ENCODE results near the gene DUSP22.

- TF ChIP-seq, protein P1, sequence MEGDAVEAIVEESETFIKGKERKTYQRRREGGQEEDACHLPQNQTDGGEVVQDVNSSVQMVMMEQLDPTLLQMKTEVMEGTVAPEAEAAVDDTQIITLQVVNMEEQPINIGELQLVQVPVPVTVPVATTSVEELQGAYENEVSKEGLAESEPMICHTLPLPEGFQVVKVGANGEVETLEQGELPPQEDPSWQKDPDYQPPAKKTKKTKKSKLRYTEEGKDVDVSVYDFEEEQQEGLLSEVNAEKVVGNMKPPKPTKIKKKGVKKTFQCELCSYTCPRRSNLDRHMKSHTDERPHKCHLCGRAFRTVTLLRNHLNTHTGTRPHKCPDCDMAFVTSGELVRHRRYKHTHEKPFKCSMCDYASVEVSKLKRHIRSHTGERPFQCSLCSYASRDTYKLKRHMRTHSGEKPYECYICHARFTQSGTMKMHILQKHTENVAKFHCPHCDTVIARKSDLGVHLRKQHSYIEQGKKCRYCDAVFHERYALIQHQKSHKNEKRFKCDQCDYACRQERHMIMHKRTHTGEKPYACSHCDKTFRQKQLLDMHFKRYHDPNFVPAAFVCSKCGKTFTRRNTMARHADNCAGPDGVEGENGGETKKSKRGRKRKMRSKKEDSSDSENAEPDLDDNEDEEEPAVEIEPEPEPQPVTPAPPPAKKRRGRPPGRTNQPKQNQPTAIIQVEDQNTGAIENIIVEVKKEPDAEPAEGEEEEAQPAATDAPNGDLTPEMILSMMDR (IDR thresholded peaks at IDR 0.05): no peak
- no peak for TF ChIP-seq POLR2A (IDR thresholded peaks at IDR 0.05)
These were observed 26.1 kb downstream of the DUSP22 start for GRCh38 chr6:318243-318890.
